GM18873 (cell line): ENCODE data around the gene RASSF8.

Experiments used
- ATAC-seq: cut with Tn5 transposase; IDR thresholded peaks from one replicate; pipeline ENCODE4 v1.9.1; 2021; ENCODE audit warnings: mild to moderate bottlenecking, moderate library complexity, moderate number of reproducible peaks; ENCODE audit not compliant: unreplicated experiment, low FRiP score

RASSF8 gene

DNA sequence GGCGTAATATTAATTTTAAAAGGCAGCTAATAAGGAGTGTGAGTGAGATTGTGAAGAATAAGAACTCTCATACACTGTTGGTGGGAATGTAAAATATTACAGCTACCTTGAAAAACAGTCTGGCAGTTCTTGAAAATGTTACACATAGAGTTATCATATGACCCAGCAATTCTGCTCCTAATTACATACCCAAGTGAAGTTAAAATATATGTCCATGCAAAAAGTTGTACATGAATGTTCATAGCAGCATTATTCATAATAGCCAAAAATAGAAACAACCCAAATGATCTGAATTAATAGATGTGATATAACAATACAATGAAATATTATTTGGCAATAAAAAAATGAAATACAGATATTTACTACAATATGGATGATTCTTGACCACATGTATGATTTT lies 68.2 kb downstream of the RASSF8 start:
- ATAC-seq, result no peak

DNA sequence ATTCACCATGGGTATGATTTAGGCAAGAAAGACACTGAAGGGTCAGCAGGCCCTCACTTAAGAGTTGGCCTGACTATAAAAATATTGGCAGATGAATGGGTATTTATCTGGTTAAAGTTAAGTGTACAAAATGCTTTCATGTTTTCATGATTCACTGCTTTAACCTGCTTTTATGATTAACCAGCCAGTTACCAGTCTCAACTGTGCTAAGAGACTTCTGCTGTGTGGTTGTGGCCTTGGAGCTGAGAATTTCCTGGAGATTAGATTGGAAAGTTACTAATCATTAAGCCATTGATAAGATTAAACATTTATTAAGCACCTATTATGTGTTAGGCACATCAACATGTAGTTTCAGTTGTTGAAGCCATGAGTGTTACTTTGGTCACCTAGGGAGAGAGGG lies 68.9 kb downstream of the RASSF8 start:
- no peak for ATAC-seq

- no peak for ATAC-seq
These were observed 70.7 kb downstream of the RASSF8 start for GRCh38 chr12:26028953-26029735.

- ATAC-seq, result no peak
These were observed 71.2 kb downstream of the RASSF8 start for GRCh38 chr12:26029736-26030022.

- no peak for ATAC-seq
These were observed 71.9 kb downstream of the RASSF8 start for GRCh38 chr12:26030371-26030770.

GRCh38 chr12:26031318-26031717 lies 72.8 kb downstream of the RASSF8 start:
- ATAC-seq, result no peak

- ATAC-seq, result no peak
These were observed 73.3 kb downstream of the RASSF8 start for GRCh38 chr12:26031827-26032226.

DNA sequence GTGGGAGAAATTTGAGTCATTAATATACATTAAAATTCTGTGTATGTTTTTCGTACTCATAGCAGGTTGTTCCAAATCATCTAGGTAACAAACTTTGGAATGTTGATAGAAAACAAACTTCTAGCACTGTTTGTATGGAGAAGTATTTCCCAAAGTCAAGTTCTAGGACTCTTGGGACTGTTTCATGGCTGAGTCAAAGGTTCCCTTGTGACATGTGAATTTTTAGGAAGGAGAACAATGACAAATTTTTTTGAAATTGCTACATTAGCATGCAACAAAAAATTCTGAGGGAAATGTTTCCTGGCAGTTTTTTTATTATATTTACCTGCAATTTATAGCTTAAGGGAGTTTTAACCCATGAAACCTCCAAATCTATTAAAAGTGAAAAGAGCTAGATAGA lies 73.8 kb downstream of the RASSF8 start:
- no peak for ATAC-seq

GRCh38 chr12:26032719-26033241 lies 74.3 kb downstream of the RASSF8 start:
- no peak for ATAC-seq

GRCh38 chr12:26034371-26035142 lies 76.1 kb downstream of the RASSF8 start:
- no peak for ATAC-seq

GRCh38 chr12:26036877-26037276 lies 78.4 kb downstream of the RASSF8 start:
- ATAC-seq, result no peak

DNA sequence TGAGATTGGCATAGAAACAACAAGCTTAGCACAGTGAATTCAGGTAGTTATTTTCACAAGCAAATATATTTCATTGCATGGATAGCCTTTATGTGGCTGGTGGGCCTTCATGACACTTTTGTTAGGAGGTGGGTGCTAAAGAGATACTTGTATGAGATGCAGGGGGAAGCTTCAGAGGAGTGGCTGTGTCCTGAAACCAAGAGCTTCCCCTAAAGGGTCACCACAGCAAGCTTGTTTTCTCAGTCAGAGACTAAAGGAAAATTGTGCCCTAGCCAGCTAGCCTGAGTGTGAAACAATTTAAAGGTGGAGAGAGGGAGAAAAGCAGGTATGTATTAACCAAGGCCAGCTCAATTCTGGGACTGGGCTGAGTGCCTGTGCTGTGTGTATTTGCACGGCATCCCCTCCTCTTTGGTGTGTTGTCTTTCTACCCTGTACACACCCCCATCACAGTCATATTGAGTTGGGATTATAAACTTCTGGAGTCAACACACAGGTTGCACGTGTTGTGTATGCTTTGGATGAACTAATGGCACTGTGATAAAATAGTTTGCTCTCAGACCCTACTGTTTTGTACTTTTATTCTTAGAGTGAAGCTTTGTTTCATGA lies 79.2 kb downstream of the RASSF8 start:
- no peak for ATAC-seq

DNA sequence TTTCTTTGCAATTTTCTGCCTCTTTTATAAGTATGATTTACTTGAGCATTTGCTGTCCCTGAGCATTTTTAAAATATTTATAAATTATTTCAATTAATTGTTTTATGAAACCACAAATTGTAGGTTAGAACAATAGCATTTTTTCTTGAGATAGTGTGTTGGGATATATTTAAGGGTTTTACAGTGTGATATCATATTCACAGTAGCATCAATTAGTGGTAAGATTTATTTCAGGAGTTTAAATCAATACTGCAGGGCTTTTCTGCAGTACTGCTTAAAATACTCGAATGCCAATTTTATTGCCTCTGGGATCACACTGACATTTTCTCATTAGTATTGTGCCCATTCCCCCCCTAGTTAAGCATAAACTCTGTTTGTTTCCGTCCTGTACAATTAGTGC lies 84.2 kb downstream of the RASSF8 start:
- ATAC-seq, result no peak

DNA sequence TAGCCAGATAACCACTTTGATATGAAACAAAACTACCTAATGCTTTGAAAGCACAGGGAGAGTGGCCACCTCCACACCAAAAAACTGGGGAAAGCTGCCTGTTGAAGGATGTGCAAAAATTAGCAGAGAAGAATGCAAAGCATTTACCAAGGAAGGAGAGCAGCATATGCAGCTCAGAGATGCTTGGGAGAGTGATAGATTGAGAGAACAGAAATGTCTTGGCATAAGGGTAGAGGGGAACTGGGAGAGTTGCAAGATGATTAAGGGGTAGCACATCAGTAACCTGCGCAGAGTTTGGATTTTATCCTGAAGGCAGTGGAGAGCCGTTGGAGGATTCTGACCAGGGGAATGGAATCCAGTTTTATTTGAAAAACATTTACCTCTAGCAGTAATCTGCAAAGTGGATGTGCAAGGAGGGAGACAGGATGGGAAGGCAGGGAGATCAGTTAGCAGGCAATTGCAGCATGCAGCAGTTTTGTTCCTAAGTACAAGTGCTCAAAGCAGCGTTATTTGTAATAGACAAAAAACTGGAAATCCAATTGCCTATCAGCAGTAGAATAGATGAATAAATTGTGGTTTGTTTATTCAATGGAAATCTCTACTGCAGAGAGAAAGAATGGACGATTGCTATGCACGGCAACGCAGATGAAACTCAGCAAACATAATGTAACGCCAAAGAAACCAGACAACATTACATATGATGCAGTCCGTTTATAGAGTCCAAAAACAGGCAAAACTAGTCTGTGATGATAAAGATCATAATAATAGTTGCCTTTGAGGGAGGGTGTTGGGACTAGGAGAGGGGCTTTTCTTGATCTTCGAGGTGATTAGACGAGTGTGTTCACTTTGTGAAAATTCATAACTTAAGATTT lies 84.9 kb downstream of the RASSF8 start:
- ATAC-seq, result no peak

DNA sequence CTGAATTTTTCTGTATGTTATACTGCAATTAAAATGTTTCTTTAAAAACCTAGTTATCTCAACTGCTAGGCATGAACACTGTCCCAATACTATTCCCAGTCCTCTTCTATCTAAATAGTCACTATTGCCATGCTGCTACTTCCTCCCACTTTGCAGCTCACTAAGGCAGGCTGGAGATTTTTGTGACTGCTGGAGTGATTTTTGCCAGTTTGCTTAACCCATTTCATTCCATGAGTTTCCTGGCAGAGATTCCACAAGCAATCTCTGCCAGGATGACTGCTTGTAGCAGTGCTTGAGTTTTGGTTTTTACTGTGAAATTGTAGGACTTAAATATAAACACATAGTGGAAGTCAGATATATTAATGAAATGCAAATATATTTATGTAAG lies 85.5 kb downstream of the RASSF8 start:
- no peak for ATAC-seq

GRCh38 chr12:26044592-26044991 lies 86.1 kb downstream of the RASSF8 start:
- no peak for ATAC-seq

DNA sequence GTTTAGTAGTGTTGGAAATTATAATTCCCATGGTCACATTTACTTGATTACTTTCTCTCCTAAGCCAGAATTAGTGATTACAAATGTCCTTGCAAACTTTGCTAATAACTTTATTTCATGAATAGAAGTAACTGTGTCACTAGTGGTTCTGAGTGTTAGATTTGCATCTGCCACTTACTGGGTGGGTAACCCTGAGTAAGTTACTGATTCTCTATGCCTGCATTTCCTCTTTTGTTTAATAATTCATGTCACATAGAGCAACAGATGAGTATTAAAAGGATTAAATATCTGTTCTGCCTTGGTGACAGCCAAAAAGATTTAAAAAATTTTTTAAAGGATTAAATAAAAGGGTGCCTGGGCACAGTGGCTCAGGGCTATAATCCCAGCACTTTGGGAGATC lies 87.7 kb downstream of the RASSF8 start:
- ATAC-seq, result no peak

- no peak for ATAC-seq
These were observed 88.4 kb downstream of the RASSF8 start for GRCh38 chr12:26046906-26047305.

GRCh38 chr12:26047401-26048226 lies 89.1 kb downstream of the RASSF8 start:
- ATAC-seq, result no peak

- no peak for ATAC-seq
These were observed 94.2 kb downstream of the RASSF8 start for GRCh38 chr12:26052652-26053051.
